Measurements from ENCODE around the gene FRY.

The FRY gene

DNA sequence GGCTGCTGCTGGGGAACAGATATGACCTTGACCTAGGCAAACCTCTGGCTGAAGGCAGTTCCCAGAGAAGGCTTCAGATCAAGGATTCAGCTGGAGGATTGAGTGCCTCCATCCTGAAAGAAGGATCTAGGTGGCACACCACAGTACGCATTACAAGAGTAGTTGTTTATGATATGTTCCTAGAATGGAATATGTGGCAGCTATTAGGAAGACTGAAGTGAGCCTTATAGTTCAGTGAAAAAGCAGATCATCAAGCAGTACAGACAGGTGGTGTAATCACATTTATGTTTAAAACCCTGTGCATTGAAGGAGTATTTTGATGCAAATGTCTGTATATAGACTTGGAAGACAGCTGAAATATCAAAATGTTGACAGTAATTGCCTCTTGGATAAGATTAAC is 167.6 kb downstream of the FRY start:
- TF ChIP-seq CTCF (conservative IDR thresholded peaks at IDR 0.05; ENCODE audit: low read depth): no peak
- DNase-seq (ENCODE audit: low spot score): no peak
- ChIA-PET CTCF (no interaction called here), POLR2A (ENCODE audit: low non-redundant PET) (no interaction called here)
- H3K27ac ChIP-seq: no peak overlapping the region

- CTCF ChIA-PET: no interaction called here
- TF ChIP-seq CTCF (conservative IDR thresholded peaks at IDR 0.05; ENCODE audit: low read depth): no peak
- no peak overlapping the region for H3K27ac ChIP-seq
- POLR2A ChIA-PET (ENCODE audit: low non-redundant PET): no interaction called here
- DNase-seq (ENCODE audit: low spot score): no peak
Measured at GRCh38 chr13:32200741-32201140, 169.2 kb downstream of the FRY start.

- ChIA-PET CTCF (no interaction called here), POLR2A (ENCODE audit: low non-redundant PET) (no interaction called here)
- no peak overlapping the region for H3K27ac ChIP-seq
- no peak for DNase-seq (ENCODE audit: low spot score)
- no peak for TF ChIP-seq CTCF (conservative IDR thresholded peaks at IDR 0.05; ENCODE audit: low read depth)
Measured at GRCh38 chr13:32201809-32202208, 170.2 kb downstream of the FRY start.

GRCh38 chr13:32202268-32202667 is 170.7 kb downstream of the FRY start:
- ChIA-PET POLR2A (ENCODE audit: low non-redundant PET) (no interaction called here), CTCF (no interaction called here)
- TF ChIP-seq CTCF (conservative IDR thresholded peaks at IDR 0.05; ENCODE audit: low read depth): no peak
- DNase-seq (ENCODE audit: low spot score): no peak
- H3K27ac ChIP-seq: no peak overlapping the region

DNA sequence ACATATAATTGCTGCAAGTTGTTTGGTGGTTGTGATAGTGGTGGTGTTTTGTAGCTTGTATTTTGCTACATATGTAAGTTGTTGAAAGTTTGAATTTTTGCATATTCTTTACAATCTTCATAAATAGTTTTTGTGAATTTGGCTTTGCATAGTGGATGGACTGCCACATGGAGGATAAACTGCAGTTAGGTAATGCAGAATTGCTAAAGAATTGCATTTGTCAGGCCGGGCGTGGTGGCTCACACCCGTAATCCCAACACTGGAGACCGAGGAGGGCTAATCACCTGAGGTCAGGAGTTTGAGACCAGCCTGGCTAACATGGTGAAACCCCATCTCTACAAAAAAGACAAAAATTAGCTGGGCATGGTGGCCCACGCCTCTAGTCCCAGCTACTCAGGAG is 171.6 kb downstream of the FRY start:
- POLR2A ChIA-PET (ENCODE audit: low non-redundant PET): no interaction called here
- no peak overlapping the region for H3K27ac ChIP-seq
- no peak for TF ChIP-seq CTCF (conservative IDR thresholded peaks at IDR 0.05; ENCODE audit: low read depth)
- no peak for DNase-seq (ENCODE audit: low spot score)
- CTCF ChIA-PET: no interaction called here

DNA sequence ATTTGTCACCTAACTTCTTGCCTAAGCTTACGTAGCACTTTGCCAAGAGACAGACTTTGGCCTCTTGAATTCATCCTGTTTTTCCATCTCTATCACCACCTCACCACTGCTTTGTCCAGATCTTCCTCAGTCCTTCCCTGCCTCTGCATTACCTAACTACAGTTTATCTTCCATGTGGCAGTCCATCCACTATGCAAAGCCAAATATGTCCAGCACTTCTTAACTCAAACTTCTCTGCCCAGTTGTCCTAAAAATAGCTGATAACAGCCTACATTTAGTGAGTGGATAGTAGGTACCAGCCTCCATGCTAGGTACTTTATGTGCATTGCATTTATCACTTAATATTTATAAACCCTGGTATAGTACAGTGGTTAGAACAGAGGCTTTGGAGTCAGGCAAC is 172.2 kb downstream of the FRY start:
- TF ChIP-seq CTCF (conservative IDR thresholded peaks at IDR 0.05; ENCODE audit: low read depth): no peak
- no peak overlapping the region for H3K27ac ChIP-seq
- DNase-seq (ENCODE audit: low spot score): no peak
- CTCF ChIA-PET: no interaction called here
- POLR2A ChIA-PET (ENCODE audit: low non-redundant PET): no interaction called here

Data from RWPE1 (cell line).